ENCODE measurements around the gene YWHAB. TPM values are rescaled to one million over a fixed set of nuclear protein-coding genes. Genes with fewer than 3 reads are reported as not detected.

Gene YWHAB
- total RNA-seq, 1 experiment from 2014 or later = 216 TPM

GRCh38 chr20:44850837-44851236 lies 34.7 kb upstream of the YWHAB start (continued):
- TF ChIP-seq KAT7 (CRISPR knock-in tag; IDR thresholded peaks at IDR 0.05; ENCODE audit: borderline replicate concordance) = no peak

- H3K4me3 Mint-ChIP-seq = no peak overlapping the region
- peak; percentile 83 for ATAC-seq
- peaks cover 13% of the 10 kb centered on the region for H3K9me3 Mint-ChIP-seq
Measured at GRCh38 chr20:44851545-44851944, 34.0 kb upstream of the YWHAB start.

GRCh38 chr20:44856442-44856841 lies 29.1 kb upstream of the YWHAB start:
- Mint-ChIP-seq H3K27ac (no peak overlapping the region), H3K27me3 (ENCODE audit: low read depth) (no peaks in the 10 kb centered on the region), H3K4me3 (no peak overlapping the region), H3K36me3 (no peaks in the 10 kb centered on the region), H3K9me3 (peaks cover 11% of the 10 kb centered on the region), H3K4me1 (peaks cover 4% of the 10 kb centered on the region)
- DNase-seq (ENCODE audit: low spot score) = no peak
- TF ChIP-seq ZNF416 (CRISPR knock-in tag; IDR thresholded peaks at IDR 0.05) = no peak
- no peak for TF ChIP-seq PREB (CRISPR knock-in tag; IDR thresholded peaks at IDR 0.05; ENCODE audit: borderline replicate concordance)
- no peak for TF ChIP-seq NR1H2 (CRISPR knock-in tag; IDR thresholded peaks at IDR 0.05)
- TF ChIP-seq HMGA2 (CRISPR knock-in tag; IDR thresholded peaks at IDR 0.05) = no peak
- TF ChIP-seq CREM (CRISPR knock-in tag; IDR thresholded peaks at IDR 0.05) = no peak
- TF ChIP-seq TEAD1 (CRISPR knock-in tag; IDR thresholded peaks at IDR 0.05) = no peak
- TF ChIP-seq ZNF423 (CRISPR knock-in tag; IDR thresholded peaks at IDR 0.05) = no peak
- no peak for TF ChIP-seq EMX1 (CRISPR knock-in tag; IDR thresholded peaks at IDR 0.05)
- no peak for TF ChIP-seq STAT6 (CRISPR knock-in tag; conservative IDR thresholded peaks at IDR 0.05; ENCODE audit: low read depth)
- ChIA-PET CTCF (interaction anchor here (0.6 to 1.0 kb wide), 2 partner anchors 10 to 109 kb away, joined by 3 read pairs; no protein-coding TSS in a partner anchor), POLR2A (no interaction called here)
- ATAC-seq = no peak

More at GRCh38 chr20:44851545-44851944, 34.0 kb upstream of the YWHAB start:
- POLR2A ChIA-PET = no interaction called here
- TF ChIP-seq KAT7 (CRISPR knock-in tag; IDR thresholded peaks at IDR 0.05; ENCODE audit: borderline replicate concordance) (no peak), RELA (CRISPR knock-in tag; IDR thresholded peaks at IDR 0.05; ENCODE audit: borderline replicate concordance) (no peak), NR2C2 (CRISPR knock-in tag; IDR thresholded peaks at IDR 0.05) (no peak)
- no peak for DNase-seq (ENCODE audit: low spot score)
- no peaks in the 10 kb centered on the region for H3K36me3 Mint-ChIP-seq
- H3K4me1 Mint-ChIP-seq = peaks cover 19% of the 10 kb centered on the region
- peaks cover under 1% of the 10 kb centered on the region; the same call in 1 of the 2 replicates for H3K27me3 Mint-ChIP-seq (ENCODE audit: low read depth)
- CTCF ChIA-PET = interaction anchor here (1.0 to 1.1 kb wide), 2 partner anchors 17 to 66 kb away, joined by 3 to 10 read pairs; no protein-coding TSS in a partner anchor
- H3K27ac Mint-ChIP-seq = peak overlapping the region; percentile 18; the same call in 1 of the 2 replicates

- ChIA-PET CTCF (interaction anchor here (0.6 to 1.1 kb wide), 4 partner anchors 10 to 173 kb away, joined by 3 read pairs; no protein-coding TSS in a partner anchor), POLR2A (no interaction called here)
- ATAC-seq (no peak), DNase-seq (ENCODE audit: low spot score) (no peak)
- no peak overlapping the region for H3K4me3 Mint-ChIP-seq
- H3K4me1 Mint-ChIP-seq = no peaks in the 10 kb centered on the region
- H3K27me3 Mint-ChIP-seq (ENCODE audit: low read depth) = no peaks in the 10 kb centered on the region
- H3K36me3 Mint-ChIP-seq = no peaks in the 10 kb centered on the region
- peaks cover 11% of the 10 kb centered on the region for H3K9me3 Mint-ChIP-seq
- H3K27ac Mint-ChIP-seq = no peak overlapping the region
- TF ChIP-seq MLX (CRISPR knock-in tag; IDR thresholded peaks at IDR 0.05) = no peak
- 0 out of 2 replicates have a peak, but pooled peaks have one; percentile 77 for TF ChIP-seq ZNF512 (CRISPR knock-in tag; IDR thresholded peaks at IDR 0.05; ENCODE audit: borderline replicate concordance)
- peak; percentile 14; the same call in 1 of the 2 replicates for TF ChIP-seq NFYB (CRISPR knock-in tag; conservative IDR thresholded peaks at IDR 0.05; ENCODE audit: low read depth)
- TF ChIP-seq E2F1 (CRISPR knock-in tag; IDR thresholded peaks at IDR 0.05) = no peak
- no peak for TF ChIP-seq JUN (CRISPR knock-in tag; IDR thresholded peaks at IDR 0.05)
- TF ChIP-seq ZNF232 (CRISPR knock-in tag; IDR thresholded peaks at IDR 0.05) = no peak
- no peak for TF ChIP-seq ZNF396 (CRISPR knock-in tag; IDR thresholded peaks at IDR 0.05; ENCODE audit: borderline replicate concordance)
- TF ChIP-seq USF1 (CRISPR knock-in tag; IDR thresholded peaks at IDR 0.05) = no peak
Measured at GRCh38 chr20:44856856-44857448, 28.6 kb upstream of the YWHAB start.

Measured in WTC11 (cell line).